NB4 (cell line): ENCODE data around the gene LCLAT1.

Experiments
- POLR2A ChIP-seq: IDR thresholded peaks from 2 replicates; pipeline ENCODE4 v1.6.1; 2011; ENCODE audit warnings: mild to moderate bottlenecking; ENCODE audit not compliant: insufficient read length; ENCODE audit errors: extremely low read depth
- TF ChIP-seq, protein P1 (sequence below): IDR thresholded peaks from one replicate; pipeline ENCODE4 v1.5.1; 2012; ENCODE audit warnings: low read depth, low read length

DNA sequence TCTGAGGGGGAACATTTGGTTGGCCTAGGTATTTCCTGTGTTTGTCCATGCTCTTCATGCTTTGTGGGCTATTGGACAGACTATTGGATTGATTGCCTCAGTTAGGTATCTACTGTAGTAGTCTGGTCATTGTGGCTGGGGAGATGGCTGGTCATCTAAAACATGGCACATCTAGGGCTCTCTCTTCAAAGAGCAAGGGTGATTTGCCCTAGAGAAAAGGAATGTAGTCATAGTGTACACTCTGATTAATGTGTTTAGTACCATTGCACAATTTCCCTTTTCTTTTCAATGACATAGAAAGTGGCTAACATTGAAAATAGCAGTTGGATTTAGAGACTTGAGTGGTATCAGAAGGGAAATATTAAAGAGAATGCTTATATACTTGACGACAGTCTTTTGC, 114.3 kb downstream of the LCLAT1 start:
- TF ChIP-seq, protein P1, sequence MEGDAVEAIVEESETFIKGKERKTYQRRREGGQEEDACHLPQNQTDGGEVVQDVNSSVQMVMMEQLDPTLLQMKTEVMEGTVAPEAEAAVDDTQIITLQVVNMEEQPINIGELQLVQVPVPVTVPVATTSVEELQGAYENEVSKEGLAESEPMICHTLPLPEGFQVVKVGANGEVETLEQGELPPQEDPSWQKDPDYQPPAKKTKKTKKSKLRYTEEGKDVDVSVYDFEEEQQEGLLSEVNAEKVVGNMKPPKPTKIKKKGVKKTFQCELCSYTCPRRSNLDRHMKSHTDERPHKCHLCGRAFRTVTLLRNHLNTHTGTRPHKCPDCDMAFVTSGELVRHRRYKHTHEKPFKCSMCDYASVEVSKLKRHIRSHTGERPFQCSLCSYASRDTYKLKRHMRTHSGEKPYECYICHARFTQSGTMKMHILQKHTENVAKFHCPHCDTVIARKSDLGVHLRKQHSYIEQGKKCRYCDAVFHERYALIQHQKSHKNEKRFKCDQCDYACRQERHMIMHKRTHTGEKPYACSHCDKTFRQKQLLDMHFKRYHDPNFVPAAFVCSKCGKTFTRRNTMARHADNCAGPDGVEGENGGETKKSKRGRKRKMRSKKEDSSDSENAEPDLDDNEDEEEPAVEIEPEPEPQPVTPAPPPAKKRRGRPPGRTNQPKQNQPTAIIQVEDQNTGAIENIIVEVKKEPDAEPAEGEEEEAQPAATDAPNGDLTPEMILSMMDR = no peak
- TF ChIP-seq POLR2A = no peak
